Measurements from ENCODE around the gene DNAJC3.
A peak's percentile ranks its signal among the peaks of the same experiment; 100 is the strongest.

The DNAJC3 gene

GRCh38 chr13:95643571-95643935, 33.4 kb upstream of the DNAJC3 start:
- Histone ChIP-seq H3K27me3 (ENCODE audit: control insufficient read depth in 1 of 2, insufficient read depth in 2 of 2, low read length in 2 of 2) (peaks cover 29 to 34% of the 10 kb centered on the region in 2 donors), H3K4me3 (ENCODE audit: low read depth in 1 of 2, low read length in 2 of 2) (peak overlapping the region; percentile 34 to 48), H3K27ac (ENCODE audit: low read depth, low read length) (no peak overlapping the region), H3K9ac (ENCODE audit: low read depth in 1 of 2, low read length in 2 of 2) (peak overlapping the region in 1 of 2 donors; percentile 19), H3K9me3 (ENCODE audit: control insufficient read depth in 1 of 2, low read length in 2 of 2) (no peaks in the 10 kb centered on the region), H3K4me1 (ENCODE audit: control insufficient read depth in 1 of 2, insufficient read depth in 2 of 2, low read length in 2 of 2) (peaks cover 3 to 8% of the 10 kb centered on the region in 2 donors), H3K36me3 (ENCODE audit: control insufficient read depth in 1 of 2, insufficient read depth in 2 of 2, low read length in 2 of 2) (no peaks in the 10 kb centered on the region)

GRCh38 chr13:95643936-95644598, 32.9 kb upstream of the DNAJC3 start:
- Histone ChIP-seq H3K27ac (ENCODE audit: low read depth, low read length) (no peak overlapping the region), H3K9ac (ENCODE audit: low read depth in 1 of 2, low read length in 2 of 2) (peak overlapping the region in 1 of 2 donors; percentile 19), H3K9me3 (ENCODE audit: control insufficient read depth in 1 of 2, low read length in 2 of 2) (no peaks in the 10 kb centered on the region), H3K36me3 (ENCODE audit: control insufficient read depth in 1 of 2, insufficient read depth in 2 of 2, low read length in 2 of 2) (no peaks in the 10 kb centered on the region), H3K4me1 (ENCODE audit: control insufficient read depth in 1 of 2, insufficient read depth in 2 of 2, low read length in 2 of 2) (peaks cover 3 to 8% of the 10 kb centered on the region in 2 donors), H3K4me3 (ENCODE audit: low read depth in 1 of 2, low read length in 2 of 2) (peak overlapping the region; percentile 34 to 48), H3K27me3 (ENCODE audit: control insufficient read depth in 1 of 2, insufficient read depth in 2 of 2, low read length in 2 of 2) (peaks cover 27 to 34% of the 10 kb centered on the region in 2 donors)

DNA sequence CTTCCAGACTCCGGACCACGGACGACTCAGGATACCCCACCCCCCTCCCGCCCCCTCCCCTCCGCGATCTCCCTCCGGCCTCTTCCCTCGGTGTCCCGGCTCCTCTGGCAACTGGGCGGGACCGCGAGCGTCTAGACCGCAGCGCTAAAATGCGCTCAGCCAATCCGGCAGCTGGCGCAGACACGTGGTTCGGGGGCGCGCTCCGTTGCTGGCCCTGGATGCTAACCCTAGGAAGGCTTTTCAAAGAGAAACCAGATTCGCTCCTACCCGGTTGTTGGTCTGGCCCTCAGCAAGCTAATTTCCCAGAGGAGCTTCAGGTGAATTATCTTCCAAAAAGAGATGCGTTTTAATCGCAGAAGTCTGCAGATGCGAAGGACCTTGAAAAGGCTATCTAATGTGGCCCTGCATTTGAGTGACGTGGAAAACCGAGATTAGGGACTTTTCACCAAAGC, 32.3 kb upstream of the DNAJC3 start, which contains the start of gene DZIP1:
Gene DZIP1, minus strand, starts transcription at position 106 of the 452 bp plus-strand sequence. CDS start 2,677 bp downstream, outside the sequence.
- Histone ChIP-seq H3K27me3 (ENCODE audit: control insufficient read depth in 1 of 2, insufficient read depth in 2 of 2, low read length in 2 of 2) (peaks cover 26 to 34% of the 10 kb centered on the region in 2 donors), H3K27ac (ENCODE audit: low read depth, low read length) (no peak within 1 kb of the TSS), H3K9me3 (ENCODE audit: control insufficient read depth in 1 of 2, low read length in 2 of 2) (no peaks in the 10 kb centered on the region), H3K4me3 (ENCODE audit: low read depth in 1 of 2, low read length in 2 of 2) (peak within 1 kb of the TSS; percentile 34 to 50), H3K9ac (ENCODE audit: low read depth in 1 of 2, low read length in 2 of 2) (peak within 1 kb of the TSS in 1 of 2 donors; percentile 19), H3K36me3 (ENCODE audit: control insufficient read depth in 1 of 2, insufficient read depth in 2 of 2, low read length in 2 of 2) (no peaks in the 10 kb centered on the region), H3K4me1 (ENCODE audit: control insufficient read depth in 1 of 2, insufficient read depth in 2 of 2, low read length in 2 of 2) (peaks cover 3 to 8% of the 10 kb centered on the region in 2 donors)

GRCh38 chr13:95647321-95647720, 29.6 kb upstream of the DNAJC3 start:
- Histone ChIP-seq H3K27me3 (ENCODE audit: control insufficient read depth in 1 of 2, insufficient read depth in 2 of 2, low read length in 2 of 2) (peaks cover 16 to 17% of the 10 kb centered on the region in 2 donors), H3K36me3 (ENCODE audit: control insufficient read depth in 1 of 2, insufficient read depth in 2 of 2, low read length in 2 of 2) (no peaks in the 10 kb centered on the region), H3K9ac (ENCODE audit: low read depth in 1 of 2, low read length in 2 of 2) (no peak overlapping the region), H3K9me3 (ENCODE audit: control insufficient read depth in 1 of 2, low read length in 2 of 2) (no peaks in the 10 kb centered on the region), H3K4me3 (ENCODE audit: low read depth in 1 of 2, low read length in 2 of 2) (no peak overlapping the region), H3K4me1 (ENCODE audit: control insufficient read depth in 1 of 2, insufficient read depth in 2 of 2, low read length in 2 of 2) (peaks cover 0 to 3% of the 10 kb centered on the region in 2 donors), H3K27ac (ENCODE audit: low read depth, low read length) (no peak overlapping the region)

DNA sequence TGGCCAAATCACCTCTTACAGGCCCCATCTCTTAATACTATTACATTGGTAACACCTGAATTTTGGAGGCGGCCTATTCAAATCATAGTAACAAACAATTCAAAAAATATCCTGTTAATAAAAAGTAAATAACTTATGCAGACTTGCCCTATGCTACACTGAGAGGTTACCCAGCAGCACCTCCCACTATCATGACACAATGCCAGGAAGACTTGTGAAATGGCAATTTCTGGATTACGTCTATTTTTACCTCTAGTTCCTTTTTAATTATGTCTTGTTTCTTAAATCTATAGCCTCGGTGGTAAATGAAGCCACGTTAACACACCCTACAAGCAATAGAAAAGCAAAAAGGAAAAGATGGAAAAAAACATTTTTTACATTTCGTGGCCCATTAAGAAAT, 26.2 kb upstream of the DNAJC3 start:
- Histone ChIP-seq H3K9me3 (ENCODE audit: control insufficient read depth in 1 of 2, low read length in 2 of 2) (no peaks in the 10 kb centered on the region), H3K27ac (ENCODE audit: low read depth, low read length) (no peak overlapping the region), H3K4me1 (ENCODE audit: control insufficient read depth in 1 of 2, insufficient read depth in 2 of 2, low read length in 2 of 2) (no peaks in the 10 kb centered on the region), H3K27me3 (ENCODE audit: control insufficient read depth in 1 of 2, insufficient read depth in 2 of 2, low read length in 2 of 2) (no peaks in the 10 kb centered on the region), H3K4me3 (ENCODE audit: low read depth in 1 of 2, low read length in 2 of 2) (no peak overlapping the region), H3K9ac (ENCODE audit: low read depth in 1 of 2, low read length in 2 of 2) (no peak overlapping the region), H3K36me3 (ENCODE audit: control insufficient read depth in 1 of 2, insufficient read depth in 2 of 2, low read length in 2 of 2) (no peaks in the 10 kb centered on the region)

DNA sequence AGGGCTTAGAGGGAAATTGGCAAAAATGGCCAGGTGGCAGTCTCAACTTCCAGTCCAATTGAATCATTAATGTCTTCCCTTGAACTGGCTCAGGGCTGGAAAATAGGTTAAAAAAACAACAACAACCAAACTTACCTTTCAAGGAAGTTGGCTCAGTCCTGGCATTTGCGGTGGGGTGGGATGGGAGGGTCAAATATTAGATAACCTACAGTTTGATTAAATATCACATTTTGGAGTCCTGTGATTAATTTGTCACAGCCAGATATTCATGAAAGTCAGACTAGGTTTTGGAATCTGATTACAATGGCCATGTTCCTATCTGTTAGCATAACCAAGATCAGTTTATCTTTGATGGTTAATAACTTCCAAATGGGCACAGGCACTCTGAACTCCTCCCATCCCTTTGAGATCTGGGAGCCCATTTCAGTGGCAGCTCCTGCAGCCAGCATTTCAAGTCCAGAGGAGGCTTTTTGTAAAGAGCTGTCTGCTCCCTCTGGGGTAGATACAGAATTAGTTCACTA, 24.6 kb upstream of the DNAJC3 start:
- Histone ChIP-seq H3K27ac (ENCODE audit: low read depth, low read length) (no peak overlapping the region), H3K27me3 (ENCODE audit: control insufficient read depth in 1 of 2, insufficient read depth in 2 of 2, low read length in 2 of 2) (no peaks in the 10 kb centered on the region), H3K9ac (ENCODE audit: low read depth in 1 of 2, low read length in 2 of 2) (no peak overlapping the region), H3K9me3 (ENCODE audit: control insufficient read depth in 1 of 2, low read length in 2 of 2) (no peaks in the 10 kb centered on the region), H3K4me1 (ENCODE audit: control insufficient read depth in 1 of 2, insufficient read depth in 2 of 2, low read length in 2 of 2) (no peaks in the 10 kb centered on the region), H3K36me3 (ENCODE audit: control insufficient read depth in 1 of 2, insufficient read depth in 2 of 2, low read length in 2 of 2) (no peaks in the 10 kb centered on the region), H3K4me3 (ENCODE audit: low read depth in 1 of 2, low read length in 2 of 2) (no peak overlapping the region)

- Histone ChIP-seq H3K36me3 (ENCODE audit: control insufficient read depth in 1 of 2, insufficient read depth in 2 of 2, low read length in 2 of 2) (no peaks in the 10 kb centered on the region), H3K27me3 (ENCODE audit: control insufficient read depth in 1 of 2, insufficient read depth in 2 of 2, low read length in 2 of 2) (no peaks in the 10 kb centered on the region), H3K4me1 (ENCODE audit: control insufficient read depth in 1 of 2, insufficient read depth in 2 of 2, low read length in 2 of 2) (no peaks in the 10 kb centered on the region), H3K9me3 (ENCODE audit: control insufficient read depth in 1 of 2, low read length in 2 of 2) (no peaks in the 10 kb centered on the region), H3K9ac (ENCODE audit: low read depth in 1 of 2, low read length in 2 of 2) (no peak overlapping the region), H3K27ac (ENCODE audit: low read depth, low read length) (no peak overlapping the region), H3K4me3 (ENCODE audit: low read depth in 1 of 2, low read length in 2 of 2) (no peak overlapping the region)
Measured at GRCh38 chr13:95652821-95653220, 24.1 kb upstream of the DNAJC3 start.

DNA sequence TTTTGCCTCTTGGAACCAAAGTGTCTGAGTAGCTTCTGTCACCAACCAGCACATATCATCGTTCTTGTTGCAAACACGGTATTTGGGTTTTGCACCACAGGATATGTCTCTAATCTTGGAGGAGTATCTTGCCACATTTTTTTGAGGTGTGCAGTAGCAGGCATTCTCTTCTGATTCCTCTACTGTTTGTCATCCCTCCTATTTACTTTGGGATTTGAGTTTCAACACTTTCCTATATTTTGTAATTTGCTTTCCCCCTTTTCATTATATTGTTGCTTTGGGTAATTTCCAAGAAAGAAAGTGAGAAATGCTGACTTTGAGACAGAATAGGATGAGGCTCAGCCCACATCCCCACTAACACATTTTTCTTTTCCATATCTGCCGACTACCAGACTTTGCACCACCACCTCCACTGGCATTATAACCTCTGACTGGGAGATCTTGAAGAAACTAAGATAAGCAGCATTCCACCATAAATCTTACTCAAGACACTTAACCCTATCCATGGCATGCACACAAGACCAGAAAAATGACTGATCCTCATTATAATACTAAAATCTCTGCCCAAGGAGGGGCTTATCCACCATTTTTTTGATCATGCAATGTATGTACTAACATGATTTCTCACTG, 20.4 kb upstream of the DNAJC3 start:
- Histone ChIP-seq H3K27me3 (ENCODE audit: control insufficient read depth in 1 of 2, insufficient read depth in 2 of 2, low read length in 2 of 2) (no peaks in the 10 kb centered on the region), H3K9me3 (ENCODE audit: control insufficient read depth in 1 of 2, low read length in 2 of 2) (no peaks in the 10 kb centered on the region), H3K27ac (ENCODE audit: low read depth, low read length) (no peak overlapping the region), H3K4me3 (ENCODE audit: low read depth in 1 of 2, low read length in 2 of 2) (no peak overlapping the region), H3K9ac (ENCODE audit: low read depth in 1 of 2, low read length in 2 of 2) (no peak overlapping the region), H3K36me3 (ENCODE audit: control insufficient read depth in 1 of 2, insufficient read depth in 2 of 2, low read length in 2 of 2) (no peaks in the 10 kb centered on the region), H3K4me1 (ENCODE audit: control insufficient read depth in 1 of 2, insufficient read depth in 2 of 2, low read length in 2 of 2) (no peaks in the 10 kb centered on the region)

GRCh38 chr13:95659500-95659899, 17.4 kb upstream of the DNAJC3 start:
- Histone ChIP-seq H3K4me1 (ENCODE audit: control insufficient read depth in 1 of 2, insufficient read depth in 2 of 2, low read length in 2 of 2) (no peaks in the 10 kb centered on the region), H3K27ac (ENCODE audit: low read depth, low read length) (no peak overlapping the region), H3K36me3 (ENCODE audit: control insufficient read depth in 1 of 2, insufficient read depth in 2 of 2, low read length in 2 of 2) (no peaks in the 10 kb centered on the region), H3K9ac (ENCODE audit: low read depth in 1 of 2, low read length in 2 of 2) (no peak overlapping the region), H3K9me3 (ENCODE audit: control insufficient read depth in 1 of 2, low read length in 2 of 2) (no peaks in the 10 kb centered on the region), H3K4me3 (ENCODE audit: low read depth in 1 of 2, low read length in 2 of 2) (no peak overlapping the region), H3K27me3 (ENCODE audit: control insufficient read depth in 1 of 2, insufficient read depth in 2 of 2, low read length in 2 of 2) (no peaks in the 10 kb centered on the region)

DNA sequence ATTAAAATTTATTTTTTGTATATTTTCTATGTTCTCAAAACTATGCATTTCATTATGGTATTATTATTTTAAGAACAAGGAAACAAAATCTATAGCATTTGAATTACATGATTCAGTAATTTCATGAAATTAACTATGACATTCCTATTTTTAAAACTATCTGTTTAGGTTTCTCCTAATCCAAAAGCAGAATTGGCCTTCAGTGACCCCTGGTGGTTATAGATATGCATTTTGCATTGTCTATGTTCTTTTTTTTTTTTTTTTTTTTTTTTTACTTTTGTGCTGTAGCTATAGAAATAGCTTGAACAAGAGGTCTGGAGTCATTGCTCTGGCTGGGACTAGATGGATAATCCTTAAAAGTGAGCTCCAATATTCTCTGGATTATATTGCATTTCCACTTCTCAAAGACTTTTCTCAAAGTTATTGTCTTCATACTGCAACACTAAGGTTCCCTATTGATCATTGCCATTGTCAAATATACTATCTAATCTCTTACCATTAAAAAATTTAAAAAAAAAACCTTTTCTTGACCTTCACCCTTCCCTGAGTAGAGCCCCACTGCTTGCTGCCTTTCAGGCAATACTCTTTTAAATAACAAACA, 15.9 kb upstream of the DNAJC3 start:
- Histone ChIP-seq H3K9me3 (ENCODE audit: control insufficient read depth in 1 of 2, low read length in 2 of 2) (peaks cover 3 to 9% of the 10 kb centered on the region in 2 donors), H3K4me1 (ENCODE audit: control insufficient read depth in 1 of 2, insufficient read depth in 2 of 2, low read length in 2 of 2) (no peaks in the 10 kb centered on the region), H3K27me3 (ENCODE audit: control insufficient read depth in 1 of 2, insufficient read depth in 2 of 2, low read length in 2 of 2) (no peaks in the 10 kb centered on the region), H3K4me3 (ENCODE audit: low read depth in 1 of 2, low read length in 2 of 2) (no peak overlapping the region), H3K27ac (ENCODE audit: low read depth, low read length) (no peak overlapping the region), H3K36me3 (ENCODE audit: control insufficient read depth in 1 of 2, insufficient read depth in 2 of 2, low read length in 2 of 2) (no peaks in the 10 kb centered on the region), H3K9ac (ENCODE audit: low read depth in 1 of 2, low read length in 2 of 2) (no peak overlapping the region)
